SKM-1 treated with dmso at 0.1 percent for 144 hours (cell line): ENCODE data around the gene CNOT6.
A peak's percentile ranks its signal among the peaks of the same experiment; 100 is the strongest.
"Not testable (repeated sequence)": the region's sequence is repeated elsewhere in the genome, so short reads cannot be mapped to it uniquely, and the experiment has no call there.

ENCODE experiments used
- DNase-seq: peaks from one replicate; lab custom pipeline; 2025; ENCODE audit not compliant: unreplicated experiment; lab: John Stamatoyannopoulos, UW

The CNOT6 gene

GRCh38 chr5:180494060-180494509 is at the start of gene CNOT6:
CNOT6 (plus strand) TSS chr5:180494379; CDS start chr5:180529277, 34,898 bp downstream.
- DNase-seq = peak; percentile 91

DNA sequence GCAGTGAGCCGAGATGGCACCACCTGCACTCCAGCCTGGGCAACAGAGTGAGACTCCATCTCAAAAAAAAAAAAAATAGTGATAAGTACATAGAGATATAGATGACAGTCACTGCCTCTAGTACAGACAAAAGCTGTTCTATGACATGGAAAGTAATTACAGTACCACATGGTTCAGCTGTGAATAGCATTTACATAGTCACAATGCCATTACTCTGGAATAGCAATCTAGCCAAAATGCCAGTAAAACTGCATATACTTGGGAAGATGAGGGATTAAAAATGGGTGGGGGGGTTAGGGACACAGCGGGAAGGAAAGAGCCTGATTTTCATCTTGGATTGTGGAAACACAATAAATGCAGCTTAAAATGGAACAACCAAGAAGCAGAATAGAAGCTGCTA is 39.4 kb upstream of the CNOT6 start:
- DNase-seq = no peak

DNA sequence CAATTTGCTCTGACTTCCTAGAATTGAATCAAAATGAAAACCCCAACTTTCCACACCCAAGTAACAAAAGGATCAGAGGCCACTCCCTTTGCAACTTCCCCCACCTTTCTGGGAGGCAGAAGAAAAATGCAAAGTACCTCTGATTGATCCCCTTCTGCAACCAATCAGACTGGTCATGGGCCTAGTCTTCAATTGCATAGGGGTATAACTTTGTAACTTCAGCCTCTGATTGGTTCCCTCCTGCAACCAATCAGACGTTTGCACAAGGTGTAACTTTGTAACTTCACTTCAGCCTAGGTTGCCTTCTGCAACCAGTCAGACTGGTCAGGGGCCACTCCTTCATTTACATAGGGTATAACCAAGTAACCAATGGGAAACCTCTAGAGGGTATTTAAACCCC is 38.3 kb upstream of the CNOT6 start:
- DNase-seq = no peak

GRCh38 chr5:180456792-180457191 is 37.4 kb upstream of the CNOT6 start:
- no peak for DNase-seq

DNA sequence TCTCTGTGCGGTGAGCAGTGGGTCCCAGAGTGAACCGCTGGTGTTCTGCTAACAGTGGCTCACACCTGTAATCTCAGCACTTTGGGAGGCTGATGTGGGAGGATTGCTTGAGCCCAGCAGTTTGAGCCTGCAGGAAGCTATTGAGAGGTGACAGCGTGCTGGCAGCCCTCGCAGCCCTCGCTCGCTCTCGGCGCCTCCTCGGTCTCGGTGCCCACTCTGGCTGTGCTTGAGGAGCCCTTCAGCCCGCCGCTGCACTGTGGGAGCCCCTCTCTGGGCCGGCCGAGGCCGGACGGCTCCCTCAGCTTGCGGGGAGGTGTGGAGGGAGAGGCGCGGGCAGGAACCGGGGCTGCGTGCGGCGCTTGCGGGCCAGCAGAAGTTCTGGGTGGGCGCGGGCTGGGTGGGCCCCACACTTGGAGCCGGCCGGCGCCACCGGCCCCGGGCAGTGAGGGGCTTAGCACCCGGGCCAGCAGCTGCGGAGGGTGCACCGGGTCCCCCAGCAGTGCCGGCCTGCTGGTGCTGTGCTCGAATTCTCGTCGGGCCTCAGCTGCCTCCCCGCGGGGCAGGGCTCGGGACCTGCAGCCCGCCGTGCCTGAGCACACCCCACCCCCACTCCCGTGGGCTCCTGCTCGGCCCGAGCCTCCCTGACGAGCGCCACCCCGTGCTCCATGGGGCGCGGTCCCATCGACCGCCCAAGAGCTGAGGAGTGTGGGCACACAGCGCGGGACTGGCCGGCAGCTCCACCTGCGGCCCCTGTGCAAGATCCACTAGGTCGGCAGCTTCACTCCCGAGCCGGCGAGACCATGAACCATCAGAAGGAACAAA is 35.1 kb upstream of the CNOT6 start:
- DNase-seq = not testable (repeated sequence)

DNA sequence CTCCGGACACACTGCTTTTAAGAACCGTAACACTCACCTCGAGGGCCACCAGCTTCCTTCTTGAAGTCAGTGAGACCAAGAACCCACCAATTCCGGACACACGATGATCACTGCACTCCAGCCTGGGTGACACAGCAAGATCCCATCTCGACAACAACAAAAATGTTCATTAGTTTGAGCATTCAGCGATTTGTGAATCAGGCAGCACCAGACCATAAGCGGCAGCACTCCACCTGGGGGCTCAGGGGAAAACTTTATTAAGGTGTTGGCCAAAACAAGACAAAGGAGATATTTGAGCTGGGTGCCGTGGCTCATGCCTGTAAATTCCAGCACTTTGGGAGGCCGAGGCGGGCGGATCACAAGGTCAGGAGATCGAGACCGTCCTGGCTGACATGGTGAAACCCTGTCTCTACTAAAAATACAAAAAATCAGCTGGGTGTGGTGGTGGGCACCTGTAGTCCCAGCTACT is 34.5 kb upstream of the CNOT6 start:
- not testable (repeated sequence) for DNase-seq

DNA sequence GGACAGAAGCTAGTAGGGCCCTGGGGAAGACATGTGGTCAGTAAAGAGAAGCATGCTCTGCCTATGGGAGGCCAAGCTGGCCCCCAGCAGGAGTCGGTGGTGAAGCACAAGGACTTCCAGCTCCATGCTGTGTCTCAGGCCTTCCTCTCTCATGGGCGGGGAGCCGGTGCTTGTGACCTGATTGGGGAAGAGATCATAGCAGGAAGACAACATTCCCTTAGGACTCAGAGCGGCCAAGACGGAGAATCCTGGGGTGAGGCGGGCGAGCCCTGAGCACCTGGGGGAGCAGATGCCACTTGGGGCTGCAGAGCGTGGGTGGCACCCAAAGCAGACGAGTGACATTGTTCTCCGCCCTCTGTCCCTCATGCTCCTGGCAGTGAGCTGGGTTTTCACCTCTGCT is 33.3 kb upstream of the CNOT6 start:
- DNase-seq = no peak

DNA sequence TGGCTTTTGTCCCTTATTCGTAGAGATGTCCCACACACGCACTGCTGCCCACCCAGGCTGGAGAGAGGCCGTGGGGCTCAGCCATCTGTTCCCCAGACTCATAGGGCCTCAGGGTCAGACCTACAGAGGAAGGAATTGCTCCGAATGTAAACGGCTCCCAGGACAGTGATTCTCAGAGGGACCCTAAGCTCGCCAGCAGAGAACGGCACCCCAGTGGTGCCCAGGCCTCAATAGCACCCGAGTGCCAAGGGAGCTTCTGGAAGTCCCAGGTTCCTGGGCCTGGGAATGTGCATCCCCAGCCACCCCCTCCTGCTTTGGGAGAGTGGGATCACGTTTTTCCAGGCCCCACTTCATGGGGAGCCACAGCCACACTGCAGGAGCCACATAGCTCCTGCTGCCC is 32.9 kb upstream of the CNOT6 start:
- no peak for DNase-seq

GRCh38 chr5:180463216-180463900 is 30.8 kb upstream of the CNOT6 start:
- DNase-seq = no peak

DNA sequence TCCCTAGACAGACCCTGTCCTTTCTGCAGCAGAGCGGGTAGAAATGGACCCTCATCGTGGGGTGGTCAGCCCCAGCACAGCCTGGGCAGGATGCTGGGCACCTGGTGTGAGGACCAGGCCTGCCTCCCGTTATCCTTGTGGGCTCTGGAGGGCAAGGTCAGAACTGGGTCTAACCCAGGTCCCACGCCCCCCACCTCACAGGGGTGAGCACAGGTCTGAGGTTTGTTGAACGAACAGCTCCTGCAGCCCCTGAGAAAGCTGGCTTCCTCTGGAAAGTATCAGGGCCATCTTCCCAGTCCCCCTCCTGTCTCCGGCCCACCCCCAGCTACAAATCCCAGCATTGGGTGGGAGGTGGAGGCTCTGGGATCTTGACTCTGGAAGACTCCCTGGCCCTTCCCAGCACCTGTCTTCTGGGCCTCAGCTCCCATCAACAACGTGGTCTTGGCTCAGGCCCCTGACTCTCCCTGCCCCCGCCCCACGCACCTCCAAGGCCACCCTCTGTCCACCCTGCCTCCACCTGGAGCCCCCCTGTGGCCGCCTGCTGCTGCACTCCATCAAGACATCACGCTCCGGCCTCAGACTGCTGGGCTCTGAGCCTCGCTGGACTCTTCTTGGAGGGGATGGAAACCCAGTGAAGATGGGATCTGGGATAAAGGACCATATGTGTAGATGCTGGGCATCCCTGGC is 30.1 kb upstream of the CNOT6 start:
- DNase-seq = no peak

DNA sequence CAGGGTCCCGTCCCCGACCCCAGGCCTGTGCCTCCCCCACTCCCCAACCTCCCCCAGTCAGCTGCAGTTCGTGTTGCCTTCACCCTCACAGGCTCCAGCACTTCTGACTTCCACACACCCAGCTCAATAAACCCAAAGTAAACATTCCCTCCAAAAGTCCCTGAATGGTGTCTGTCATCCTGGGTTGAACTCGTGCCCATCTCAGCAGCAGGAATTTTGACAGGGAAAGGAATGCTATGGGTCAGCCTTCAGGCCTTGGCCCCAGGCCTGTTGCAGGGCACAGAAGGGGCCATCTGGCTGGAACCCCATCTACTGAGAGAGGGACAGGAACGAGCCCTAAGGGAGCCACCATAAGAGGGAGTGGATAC is 29.6 kb upstream of the CNOT6 start:
- no peak for DNase-seq

DNA sequence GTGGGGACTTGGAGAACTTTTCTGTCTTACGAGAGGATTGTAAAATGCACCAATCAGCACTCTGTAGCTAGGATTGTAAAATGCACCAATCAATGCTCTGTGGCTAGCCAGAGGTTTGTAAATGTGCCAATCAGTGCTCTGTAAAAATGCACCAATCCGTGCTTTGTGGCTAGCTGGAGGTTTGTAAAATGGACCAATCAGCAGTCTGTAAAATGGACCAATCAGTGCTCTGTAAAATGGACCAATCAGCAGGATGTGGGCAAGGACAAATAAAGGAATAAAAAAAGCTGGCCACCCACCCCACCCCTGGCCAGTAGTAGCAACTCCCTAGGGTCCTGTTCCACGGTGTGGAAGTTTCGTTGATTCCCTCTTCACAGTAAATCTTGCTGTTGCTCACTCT is 29.1 kb upstream of the CNOT6 start:
- not testable (repeated sequence) for DNase-seq

- no peak for DNase-seq
Measured at GRCh38 chr5:180466316-180466715, 27.9 kb upstream of the CNOT6 start.

- no peak for DNase-seq
Measured at GRCh38 chr5:180467028-180467975, 26.9 kb upstream of the CNOT6 start.

DNA sequence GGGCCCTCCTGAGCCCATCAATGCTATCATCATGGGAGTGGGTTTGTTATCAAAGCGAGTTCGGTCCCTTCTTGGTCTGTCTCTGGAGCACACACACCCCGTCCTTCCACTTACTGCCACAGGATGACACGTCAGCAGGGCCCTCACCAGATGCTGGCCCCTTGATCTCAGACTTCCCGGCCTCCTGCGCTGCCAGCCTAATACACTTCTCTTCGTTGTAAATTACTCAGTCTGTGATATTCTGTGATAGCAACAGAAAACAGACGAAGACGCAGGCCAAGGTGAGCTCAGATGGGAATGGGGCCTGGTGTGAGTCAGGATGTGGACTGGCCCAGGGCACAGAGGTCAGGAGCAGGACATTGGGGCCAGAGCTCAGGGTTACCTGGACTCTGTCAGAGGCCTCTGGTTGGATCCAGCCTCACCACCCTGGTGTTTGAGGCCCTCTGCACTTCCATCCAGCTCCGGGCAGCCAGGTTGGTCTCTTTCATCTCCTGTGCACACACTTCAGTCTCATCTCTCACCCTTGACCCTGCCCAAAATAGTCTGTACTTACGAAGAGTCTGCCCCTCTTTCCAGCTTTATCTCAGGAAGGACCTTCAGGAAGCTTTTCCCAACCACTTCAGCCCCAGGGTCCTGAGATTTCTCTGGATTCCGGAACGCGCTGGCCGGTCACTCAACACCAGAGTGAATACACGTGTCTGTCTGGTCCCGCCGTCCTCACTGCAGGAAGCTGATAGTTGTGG is 26.0 kb upstream of the CNOT6 start:
- no peak for DNase-seq

DNA sequence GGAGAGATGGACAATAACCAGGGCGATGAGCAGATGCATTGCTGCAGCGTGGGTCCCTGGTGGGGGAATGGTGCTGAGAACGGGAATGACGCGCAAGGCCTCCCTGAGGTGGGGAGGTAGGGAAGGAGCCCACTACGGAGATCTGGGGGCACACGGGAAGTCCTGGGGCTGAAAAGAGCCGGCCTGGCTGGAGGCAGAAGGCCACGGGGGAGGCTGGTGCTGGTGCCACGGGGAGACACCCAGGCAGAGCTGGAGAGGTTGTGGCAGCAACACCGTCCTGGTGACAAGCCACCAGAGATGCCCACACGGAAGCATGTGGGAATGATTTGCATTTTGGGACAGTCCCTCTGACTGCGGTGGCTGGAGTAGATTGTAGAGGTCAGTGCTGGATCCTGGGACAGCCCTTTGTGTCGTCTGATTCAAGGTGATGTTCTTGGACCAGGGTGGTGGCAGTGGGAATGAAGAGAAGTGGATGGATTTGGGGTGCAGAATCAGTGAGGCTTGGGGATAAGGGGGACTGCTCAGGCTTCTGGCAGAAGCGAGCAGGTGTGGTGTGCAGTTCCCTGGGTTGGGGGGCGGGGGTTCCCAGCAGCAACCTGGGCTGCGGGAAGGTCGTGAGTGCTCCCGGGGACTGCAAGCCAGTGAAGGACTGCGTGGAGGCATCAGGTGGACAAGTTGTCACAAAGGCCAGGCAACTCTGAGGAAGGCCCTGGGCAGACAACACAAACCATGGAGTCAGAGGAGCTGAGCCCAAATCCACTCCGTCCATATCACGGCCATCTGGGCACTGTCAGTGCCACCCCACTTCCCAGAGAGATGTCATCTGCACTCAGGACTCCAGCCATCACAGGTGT is 25.2 kb upstream of the CNOT6 start:
- DNase-seq = no peak

GRCh38 chr5:180469586-180469865 is 24.7 kb upstream of the CNOT6 start:
- DNase-seq = no peak

DNA sequence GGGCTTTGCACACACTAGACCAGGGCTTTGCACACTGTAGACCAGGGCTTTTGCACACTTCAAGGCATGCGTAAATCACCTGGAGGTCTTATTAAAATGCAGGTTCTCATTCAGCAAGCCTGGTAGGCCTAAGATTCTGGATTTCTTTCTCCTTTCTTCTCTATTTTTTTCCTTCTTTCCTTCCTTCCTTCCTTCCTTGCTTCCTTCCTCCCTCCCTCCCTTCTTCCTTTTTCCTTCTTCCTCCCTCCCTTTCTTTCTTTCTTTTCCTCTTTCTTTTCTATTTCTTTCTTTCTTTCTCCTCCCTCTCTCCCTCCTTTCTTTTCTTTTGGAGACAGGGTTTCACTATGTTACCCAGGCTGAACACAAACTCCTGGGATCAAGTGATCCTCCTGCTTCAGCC is 24.3 kb upstream of the CNOT6 start:
- no peak for DNase-seq

- DNase-seq = no peak
Measured at GRCh38 chr5:180470361-180470760, 23.8 kb upstream of the CNOT6 start.
